HEK293 (cell line): ENCODE results near the gene ADAMTS14.
"Not testable (repeated sequence)": the region's sequence is repeated elsewhere in the genome, so short reads cannot be mapped to it uniquely, and the experiment has no call there.

ENCODE experiments used
- CTCF ChIA-PET: fragments of 350-600 bp; formaldehyde crosslinking; extraction: SDS; loops from one replicate; lab custom pipeline; 2021; ENCODE audit warnings: antibody characterized with exemption; lab: Yijun Ruan, JAX
- POLR2A ChIA-PET: fragments of 300-600 bp; formaldehyde crosslinking; extraction: SDS; loops from one replicate; lab custom pipeline; 2020; ENCODE audit warnings: antibody characterized with exemption, inconsistent platforms; lab: Yijun Ruan, JAX
- H3K27ac ChIP-seq: fragments of 200-500 bp; sonication (Bioruptor generic); 2 replicates; pipeline ENCODE4 v1.5.1; 2014; ENCODE audit warnings: low read depth, low read length, control low read depth, inconsistent platforms; ENCODE audit errors: extremely low read depth
- H3K36me3 ChIP-seq, 2 experiments: fragments of 200-500 bp in 1 of 2; sonication (Bioruptor generic) in 1 of 2; 1 replicate in 1 of 2; 2 replicates in 1 of 2; pipeline ENCODE4 v1.5.1; 2014 to 2017; ENCODE audit warnings: inconsistent platforms in 2 of 2, low read length in 2 of 2; ENCODE audit not compliant: control insufficient read depth in 2 of 2, insufficient read depth in 1 of 2
- H3K4me1 ChIP-seq: fragments of 200-500 bp; sonication (Bioruptor generic); 2 replicates; pipeline ENCODE4 v1.5.1; 2014; ENCODE audit warnings: mild to moderate bottlenecking, low read length, inconsistent platforms; ENCODE audit not compliant: control insufficient read depth, insufficient read depth
- H3K4me3 ChIP-seq: 2 replicates; pipeline ENCODE4 v1.5.1; 2011; ENCODE audit warnings: low read depth, mild to moderate bottlenecking, control low read depth, low read length, moderate library complexity
- H3K9me3 ChIP-seq: fragments of 200-500 bp; sonication (Bioruptor generic); 2 replicates; pipeline ENCODE4 v1.5.1; 2014; ENCODE audit warnings: low read depth, low read length, inconsistent platforms; ENCODE audit not compliant: control insufficient read depth, insufficient read depth
- BCL6B ChIP-seq: fragments of 450-650 bp; formaldehyde crosslinking; IDR thresholded peaks from 2 replicates; pipeline ENCODE4 v1.5.1; 2017; ENCODE audit warnings: missing biosample characterization, missing genetic modification characterization
- HIC1 ChIP-seq: fragments of 450-650 bp; formaldehyde crosslinking; IDR thresholded peaks from 2 replicates; pipeline ENCODE4 v1.5.1; 2016; ENCODE audit warnings: missing biosample characterization, missing genetic modification characterization
- SETDB1 ChIP-seq: IDR thresholded peaks from one replicate; pipeline ENCODE4 v1.6.1; 2017; ENCODE audit warnings: mild to moderate bottlenecking, low read length, moderate library complexity, mixed read lengths; ENCODE audit not compliant: insufficient read length
- SP2 ChIP-seq: fragments of 450-650 bp; formaldehyde crosslinking; IDR thresholded peaks from 2 replicates; pipeline ENCODE4 v1.5.1; 2016; ENCODE audit warnings: missing biosample characterization, missing genetic modification characterization
- SP3 ChIP-seq: fragments of 450-650 bp; formaldehyde crosslinking; IDR thresholded peaks from 2 replicates; pipeline ENCODE4 v1.5.1; 2016; ENCODE audit warnings: missing biosample characterization, missing genetic modification characterization
- WT1 ChIP-seq: fragments of 450-650 bp; formaldehyde crosslinking; IDR thresholded peaks from 2 replicates; pipeline ENCODE4 v1.5.1; 2016; ENCODE audit warnings: missing biosample characterization, missing genetic modification characterization
- ZFP37 ChIP-seq: fragments of 450-650 bp; formaldehyde crosslinking; IDR thresholded peaks from 2 replicates; pipeline ENCODE4 v1.5.1; 2016; ENCODE audit warnings: missing biosample characterization, missing genetic modification characterization
- ZNF19 ChIP-seq: fragments of 450-650 bp; formaldehyde crosslinking; IDR thresholded peaks from 2 replicates; pipeline ENCODE4; 2016; ENCODE audit warnings: missing biosample characterization, missing genetic modification characterization, low read depth
- ZNF239 ChIP-seq: fragments of 450-650 bp; formaldehyde crosslinking; IDR thresholded peaks from 2 replicates; pipeline ENCODE4 v1.5.1; 2016; ENCODE audit warnings: missing biosample characterization, missing genetic modification characterization
- ZNF26 ChIP-seq: fragments of 450-650 bp; formaldehyde crosslinking; IDR thresholded peaks from 2 replicates; pipeline ENCODE4 v1.5.1; 2016; ENCODE audit warnings: missing biosample characterization, missing genetic modification characterization
- ZNF280D ChIP-seq: fragments of 450-650 bp; formaldehyde crosslinking; IDR thresholded peaks from 2 replicates; pipeline ENCODE4 v1.5.1; 2016; ENCODE audit warnings: missing biosample characterization, missing genetic modification characterization
- ZNF335 ChIP-seq: fragments of 450-650 bp; formaldehyde crosslinking; conservative IDR thresholded peaks from 2 replicates; pipeline ENCODE4 v1.5.1; 2016; ENCODE audit warnings: missing biosample characterization, missing genetic modification characterization
- ZNF585B ChIP-seq: fragments of 450-650 bp; formaldehyde crosslinking; IDR thresholded peaks from 2 replicates; pipeline ENCODE4 v1.5.1; 2016; ENCODE audit warnings: missing biosample characterization, missing genetic modification characterization
- ZNF776 ChIP-seq: fragments of 450-650 bp; formaldehyde crosslinking; IDR thresholded peaks from 2 replicates; pipeline ENCODE4 v1.5.0; 2017; ENCODE audit warnings: missing biosample characterization, missing genetic modification characterization, borderline replicate concordance
- ZXDB ChIP-seq: fragments of 450-650 bp; formaldehyde crosslinking; IDR thresholded peaks from 2 replicates; pipeline ENCODE4 v1.5.1; 2016; ENCODE audit warnings: missing biosample characterization, missing genetic modification characterization

Gene ADAMTS14

GRCh38 chr10:70762441-70763175, 90.3 kb downstream of the ADAMTS14 start (continued):
- TF ChIP-seq ZNF26 (no peak), ZNF776 (tag by site-specific recombination) (no peak), WT1 (tag by site-specific recombination) (no peak), ZFP37 (no peak), BCL6B (no peak), ZNF239 (tag by site-specific recombination) (no peak)

GRCh38 chr10:70763567-70763966, 91.3 kb downstream of the ADAMTS14 start:
- Histone ChIP-seq H3K27ac (no peak overlapping the region), H3K4me1 (no peaks in the 10 kb centered on the region), H3K4me3 (no peak overlapping the region), H3K9me3 (no peaks in the 10 kb centered on the region), H3K36me3 (no peaks in the 10 kb centered on the region)
- POLR2A ChIA-PET = no interaction called here
- CTCF ChIA-PET = no interaction called here
- no peak for TF ChIP-seq HIC1
- no peak for TF ChIP-seq ZNF19 (tag by site-specific recombination)
- no peak for TF ChIP-seq ZNF335 (tag by site-specific recombination)
- TF ChIP-seq ZXDB (tag by site-specific recombination) = no peak

- Histone ChIP-seq H3K36me3 (no peaks in the 10 kb centered on the region), H3K4me3 (no peak overlapping the region), H3K27ac (no peak overlapping the region), H3K9me3 (no peaks in the 10 kb centered on the region), H3K4me1 (no peaks in the 10 kb centered on the region)
- TF ChIP-seq ZXDB (tag by site-specific recombination) (no peak), ZNF585B (tag by site-specific recombination) (peak; percentile 90), SP3 (tag by site-specific recombination) (no peak), ZNF280D (tag by site-specific recombination) (peak; percentile 74; the same call in 1 of the 2 replicates), SP2 (tag by site-specific recombination) (no peak), SETDB1 (peak; percentile 61)
- CTCF ChIA-PET = interaction anchor here (0.5 kb wide), 1 partner anchor 342 kb away, joined by 3 read pairs; no protein-coding TSS in a partner anchor
- POLR2A ChIA-PET = no interaction called here
These were observed 93.7 kb downstream of the ADAMTS14 start for GRCh38 chr10:70765794-70766594.

- H3K36me3 ChIP-seq, POLR2A ChIA-PET, H3K4me3 ChIP-seq, H3K4me1 ChIP-seq, H3K27ac ChIP-seq, H3K9me3 ChIP-seq: not testable (repeated sequence)
- CTCF ChIA-PET = interaction anchor here (0.6 to 1.0 kb wide), 4 partner anchors 9 to 225 kb away, joined by 3 read pairs; no protein-coding TSS in a partner anchor
These were observed 95.8 kb downstream of the ADAMTS14 start for GRCh38 chr10:70768026-70768685.
